ENCODE data around the gene MISP3.

MISP3 gene

GRCh38 chr19:14053500-14053899 is 19.1 kb upstream of the MISP3 start:
- DNase-seq (ENCODE audit: low spot score) = no peak

DNA sequence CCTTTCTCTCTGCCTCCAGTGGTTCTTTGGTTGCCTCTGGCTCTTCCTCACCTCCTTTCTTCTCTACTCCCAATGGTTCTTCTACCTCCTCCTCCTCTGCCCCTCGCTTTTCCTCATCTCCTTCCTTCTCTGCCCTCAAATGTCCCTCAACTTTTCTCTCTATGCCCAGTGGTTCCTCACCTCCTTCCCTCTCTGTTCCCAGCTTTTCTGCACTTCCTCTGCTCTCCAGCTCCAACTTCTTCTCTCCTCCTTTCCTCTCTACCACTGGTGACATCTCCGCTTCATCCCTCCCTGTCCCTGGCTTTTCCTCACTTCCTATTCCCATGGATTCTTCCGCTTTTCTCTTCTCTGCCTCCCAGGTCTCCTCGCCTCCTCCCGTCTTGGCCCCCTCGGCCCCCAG is 18.5 kb upstream of the MISP3 start:
- no peak for DNase-seq (ENCODE audit: low spot score)

DNA sequence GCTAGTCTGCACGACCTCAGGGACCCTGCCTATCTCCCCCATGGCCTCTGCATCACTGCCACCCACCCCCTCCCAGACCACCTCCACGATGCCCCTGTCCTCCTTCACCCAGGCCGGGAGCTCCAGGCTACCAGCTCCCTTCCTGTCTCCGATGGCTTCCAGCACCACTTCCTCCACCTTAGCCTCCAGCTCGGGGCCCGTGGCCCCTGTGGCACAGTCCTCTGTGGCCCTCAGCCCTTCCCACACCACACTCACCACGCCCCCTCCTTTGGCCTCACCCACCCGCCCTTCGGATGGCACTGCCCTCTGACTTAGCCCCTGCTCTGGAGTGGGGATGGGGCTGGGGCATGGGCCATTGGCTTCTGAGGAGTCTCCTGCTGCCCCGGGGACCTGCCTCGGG is 17.9 kb upstream of the MISP3 start:
- DNase-seq (ENCODE audit: low spot score) = no peak

DNA sequence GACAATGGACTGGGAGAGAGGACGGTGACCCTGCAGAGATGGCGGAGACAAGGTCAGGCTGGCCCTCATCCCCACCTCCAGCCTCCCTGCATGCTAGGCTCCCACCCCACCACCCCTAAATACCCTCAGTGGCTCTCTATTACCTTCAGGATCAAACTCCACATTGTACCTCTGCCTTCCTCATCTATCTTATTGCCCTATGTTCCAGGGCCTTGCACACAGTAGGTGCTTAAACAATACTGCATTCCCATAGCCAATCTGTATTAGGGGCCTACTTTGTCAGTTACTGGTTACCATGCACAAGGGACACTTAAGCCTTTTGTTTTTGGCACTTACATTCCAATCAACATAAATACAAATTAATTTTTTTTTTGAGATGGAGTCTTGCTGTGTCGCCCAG is 17.2 kb upstream of the MISP3 start:
- no peak for DNase-seq (ENCODE audit: low spot score)

GRCh38 chr19:14056069-14056666 is 16.4 kb upstream of the MISP3 start:
- DNase-seq (ENCODE audit: low spot score) = no peak

- no peak for DNase-seq (ENCODE audit: low spot score)
Measured at GRCh38 chr19:14056741-14057356, 15.7 kb upstream of the MISP3 start.

- no peak for DNase-seq (ENCODE audit: low spot score)
Measured at GRCh38 chr19:14058182-14059092, 14.1 kb upstream of the MISP3 start.

DNA sequence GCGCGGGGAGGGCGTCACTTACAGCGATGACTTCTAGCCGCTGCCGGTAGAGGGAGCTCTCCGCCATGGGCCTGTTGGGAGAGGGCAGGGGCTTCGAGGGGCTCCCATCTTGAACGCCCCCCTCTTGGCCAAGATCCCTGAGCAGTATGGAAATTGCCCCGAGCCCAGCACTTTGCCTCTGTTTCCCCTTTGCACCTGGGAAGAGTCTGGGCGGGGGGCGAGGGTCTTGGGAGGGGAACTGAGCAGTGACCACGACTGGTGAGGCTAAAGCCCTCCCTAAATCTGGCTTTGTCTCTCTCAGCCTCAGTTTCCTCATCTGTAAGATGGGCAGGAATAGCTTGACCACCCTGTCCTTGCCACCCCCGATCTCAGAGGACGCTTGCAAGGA is 13.5 kb upstream of the MISP3 start:
- DNase-seq (ENCODE audit: low spot score) = no peak

DNA sequence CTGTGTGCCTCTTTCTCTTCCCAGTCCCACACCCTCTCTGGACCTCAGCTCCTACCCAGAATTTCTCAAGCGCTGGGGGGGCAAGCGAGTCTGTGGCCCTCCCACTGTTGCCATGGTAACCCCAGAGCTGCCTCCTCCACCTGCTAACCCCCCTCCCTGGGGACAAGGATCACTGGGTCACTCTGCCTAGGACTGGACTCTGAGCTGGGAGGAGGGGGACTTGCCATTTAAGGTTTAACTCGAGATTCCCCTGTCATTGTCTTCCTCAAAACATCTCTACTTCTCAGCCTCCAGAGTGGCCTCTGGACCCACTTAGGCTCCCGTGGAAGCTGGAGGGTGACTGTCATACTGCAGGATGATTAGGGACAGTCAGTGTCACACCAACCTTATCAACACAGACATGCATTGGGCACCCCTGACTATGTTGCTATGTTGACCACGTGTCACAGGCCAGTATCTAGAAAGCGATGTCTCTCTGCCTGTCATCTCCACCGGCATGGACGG is 12.9 kb upstream of the MISP3 start:
- DNase-seq (ENCODE audit: low spot score) = no peak

- no peak for DNase-seq (ENCODE audit: low spot score)
Measured at GRCh38 chr19:14061081-14061749, 11.4 kb upstream of the MISP3 start.

- no peak for DNase-seq (ENCODE audit: low spot score)
Measured at GRCh38 chr19:14061751-14062557, 10.6 kb upstream of the MISP3 start, which contains the start of gene PALM3. PALM3 (minus strand) TSS chr19:14062076; CDS start chr19:14061980, 96 bp downstream.

DNA sequence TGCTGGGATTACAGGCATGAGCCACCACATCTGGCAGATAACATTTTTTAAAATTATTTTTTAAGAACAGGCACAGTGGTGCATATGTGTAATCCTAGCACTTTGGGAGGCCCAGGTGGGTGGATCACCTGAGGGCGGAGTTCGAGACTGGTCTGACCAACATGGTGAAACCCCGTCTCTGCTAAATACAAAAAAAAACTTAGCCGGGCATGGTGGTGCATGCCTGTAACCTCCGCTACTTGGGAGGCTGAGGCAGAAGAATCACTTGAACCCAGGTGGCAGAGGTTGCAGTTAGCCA is 10.1 kb upstream of the MISP3 start:
- no peak for DNase-seq (ENCODE audit: low spot score)

DNA sequence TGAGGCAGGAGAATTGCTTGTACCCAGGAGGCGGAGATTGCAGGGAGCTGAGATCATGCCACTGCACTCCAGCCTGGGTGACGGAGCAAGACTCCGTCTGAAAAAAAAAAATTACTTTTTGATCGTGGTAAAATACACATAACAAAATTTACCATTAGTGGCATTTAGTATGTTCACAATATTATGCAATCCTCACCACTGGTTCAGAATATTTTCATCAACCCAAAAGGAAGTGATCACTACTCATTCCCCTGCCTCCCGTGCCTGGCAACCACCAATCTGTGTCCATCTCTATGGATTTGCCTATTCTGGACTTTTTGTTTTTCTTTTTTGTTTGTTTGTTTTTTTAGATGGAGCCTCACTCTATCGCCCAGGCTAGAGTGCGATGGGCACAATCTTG is 9.5 kb upstream of the MISP3 start:
- DNase-seq (ENCODE audit: low spot score) = no peak

DNA sequence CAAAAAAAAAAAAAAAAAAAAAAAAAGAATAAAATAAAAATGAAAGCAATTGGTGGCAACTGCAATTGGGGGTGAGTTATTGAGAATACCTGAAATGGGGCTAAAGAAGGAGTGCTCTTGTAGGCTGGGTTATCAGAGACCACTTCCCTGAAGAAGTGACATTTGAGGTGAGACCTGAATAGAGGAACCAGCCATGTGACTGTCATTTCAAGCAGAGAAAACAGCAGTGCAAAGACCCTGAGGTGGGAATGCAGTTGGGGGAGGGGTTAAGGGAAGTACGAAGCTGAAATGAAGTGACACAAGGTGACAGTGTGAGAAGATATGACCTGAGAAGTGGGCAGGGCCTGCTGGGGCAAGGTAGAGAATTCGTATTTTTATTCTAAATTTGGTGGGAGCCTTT is 6.5 kb upstream of the MISP3 start:
- no peak for DNase-seq (ENCODE audit: low spot score)

DNA sequence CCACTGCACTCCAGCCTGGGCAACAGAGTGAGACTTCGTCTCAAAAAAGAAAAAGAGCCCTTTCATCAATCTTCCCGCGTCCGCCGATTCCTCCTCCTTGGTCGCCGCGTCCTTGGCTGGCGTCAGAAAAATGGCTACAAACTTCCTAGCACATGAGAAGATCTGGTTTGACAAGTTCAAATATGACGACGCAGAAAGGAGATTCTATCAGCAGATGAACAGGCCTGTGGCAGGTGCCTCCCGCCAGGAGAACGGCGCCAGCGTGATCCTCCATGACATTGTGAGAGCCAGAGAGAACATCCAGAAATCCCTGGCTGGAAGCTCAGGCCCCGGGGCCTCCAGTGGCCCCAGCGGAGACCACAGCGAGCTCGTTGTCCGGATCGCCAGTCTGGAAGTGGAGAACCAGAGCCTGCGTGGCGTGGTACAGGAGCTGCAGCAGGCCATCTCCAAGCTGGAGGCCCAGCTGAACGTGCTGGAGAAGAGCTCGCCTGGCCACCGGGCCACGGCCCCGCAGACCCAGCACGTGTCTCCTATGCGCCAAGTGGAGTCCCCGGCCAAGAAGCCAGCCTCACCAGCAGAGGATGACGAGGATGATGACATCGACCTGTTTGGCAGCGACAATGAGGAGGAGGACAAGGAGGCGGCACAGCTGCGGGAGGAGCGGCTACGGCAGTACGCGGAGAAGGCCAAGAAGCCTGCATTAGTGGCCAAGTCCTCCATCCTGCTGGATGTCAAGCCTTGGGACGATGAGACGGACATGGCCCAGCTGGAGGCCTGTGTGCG is 2.1 kb upstream of the MISP3 start:
- DNase-seq (ENCODE audit: low spot score) = no peak

DNA sequence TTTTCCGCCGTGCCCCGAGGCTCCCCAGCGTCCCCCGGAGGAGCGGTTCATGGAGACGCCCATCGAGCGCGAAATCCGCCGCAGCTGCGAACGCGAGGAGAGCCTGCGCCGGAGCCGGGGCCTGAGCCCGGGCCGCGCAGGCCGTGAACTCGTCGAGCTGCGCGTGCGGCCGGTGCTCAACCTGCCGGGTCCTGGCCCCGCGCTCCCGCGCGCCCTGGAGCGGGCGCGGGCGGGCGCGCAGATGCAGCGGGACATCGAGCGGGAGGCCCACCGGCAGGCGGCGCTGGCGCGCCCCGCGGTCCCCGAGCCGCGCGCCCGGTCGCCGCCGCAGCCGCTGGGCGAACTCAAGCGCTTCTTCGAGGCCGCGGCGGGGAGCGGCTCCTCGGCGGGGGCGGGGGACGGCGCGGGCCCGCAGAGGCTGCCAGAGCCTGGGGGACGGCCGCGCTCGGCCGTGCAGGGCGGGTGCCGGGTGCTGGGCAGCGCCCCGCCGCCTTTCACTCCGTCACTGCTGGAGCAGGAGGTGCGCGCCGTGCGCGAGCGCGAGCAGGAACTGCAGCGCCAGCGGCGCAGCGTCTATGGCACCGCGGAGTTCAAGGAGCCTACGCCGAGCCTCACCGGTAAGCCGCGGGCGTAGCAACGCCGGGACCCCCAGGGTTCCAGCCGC is 807 bp downstream of the MISP3 start:
- DNase-seq (ENCODE audit: low spot score) = peak; percentile 36

- DNase-seq (ENCODE audit: low spot score) = peak; percentile 41
Measured at GRCh38 chr19:14073925-14074838, 1.6 kb downstream of the MISP3 start.

DNA sequence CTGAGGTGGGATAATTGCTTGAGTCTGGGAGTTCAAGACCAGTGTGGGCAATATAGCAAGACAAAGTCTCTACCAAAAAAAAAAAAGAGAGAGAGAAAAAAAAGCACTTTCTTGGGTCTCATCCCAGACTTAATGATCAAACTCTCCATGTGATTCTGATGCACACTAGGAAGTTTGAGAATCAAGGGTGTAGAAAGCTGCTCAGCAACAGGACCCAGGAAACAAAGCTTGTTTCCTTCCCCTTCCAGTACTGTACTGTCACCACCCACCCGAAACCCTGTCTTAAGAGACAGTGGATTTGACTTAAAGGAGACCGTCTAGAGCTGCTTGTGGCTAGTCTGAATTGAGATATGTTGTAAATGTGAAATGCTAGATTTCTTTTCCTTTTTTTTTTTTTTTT is 5.8 kb downstream of the MISP3 start:
- DNase-seq (ENCODE audit: low spot score) = peak; percentile 52
